Forelimb muscle (tissue), 1 donor: Measurements from ENCODE around the gene RPL35. TPM values are rescaled to one million over a fixed set of nuclear protein-coding genes. Genes with fewer than 3 reads are reported as not detected.
"Not testable (repeated sequence)": the region's sequence is repeated elsewhere in the genome, so short reads cannot be mapped to it uniquely, and the experiment has no call there.

Experiments
- DNase-seq: peaks from one replicate; pipeline ENCODE4 v3.0.0-alpha.2; 2013; ENCODE audit warnings: low read depth
- polyA plus RNA-seq: library from polyadenylated mRNA; unstranded; fragments of 120-200 nt; gene quantifications from one replicate; pipeline ENCODE4 v1.2.1, GENCODE V29; 2013; ENCODE audit not compliant: insufficient read length

Gene RPL35
- polyA plus RNA-seq, 1 donor: 2,207 TPM

DNA sequence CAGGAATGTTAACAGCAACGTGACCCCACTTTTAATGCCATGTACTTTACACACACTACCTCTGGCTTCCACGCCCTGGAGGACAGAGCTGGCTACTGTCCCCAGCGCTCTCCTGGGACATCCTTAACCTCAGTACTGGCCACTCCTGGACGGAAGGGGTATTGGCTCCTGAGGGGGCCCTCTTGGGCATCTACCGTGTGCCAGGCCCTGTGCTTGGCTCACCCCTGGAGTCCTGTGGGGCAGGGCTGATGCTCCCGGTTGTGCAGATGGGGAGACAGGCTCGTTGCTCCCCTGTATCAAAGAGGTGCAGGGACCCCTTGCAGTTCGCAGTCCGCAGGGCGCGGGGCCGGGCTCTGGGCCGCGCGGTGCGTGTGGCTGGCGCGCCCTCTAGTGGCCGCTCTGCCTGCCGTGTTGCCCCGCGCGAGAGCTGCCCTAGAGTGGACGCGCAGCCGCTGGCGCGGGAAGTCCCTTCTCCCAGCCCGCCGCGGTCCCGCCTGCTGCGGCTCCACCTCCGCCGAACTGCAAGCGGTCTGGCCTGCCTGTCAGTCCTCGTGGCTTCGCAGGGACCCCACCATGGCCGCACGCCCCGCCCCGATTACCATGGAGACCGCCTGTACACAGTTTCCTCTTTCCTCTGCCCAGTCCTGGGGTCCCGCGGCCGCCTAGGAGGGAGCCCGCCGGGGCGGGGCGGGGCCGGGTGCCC lies 8.8 kb downstream of the RPL35 start, which contains the start of gene WDR38:
WDR38 (plus strand) TSS at position 632 of the 703 bp plus-strand sequence. CDS start 72 bp downstream, outside the sequence.
- DNase-seq: no peak

DNA sequence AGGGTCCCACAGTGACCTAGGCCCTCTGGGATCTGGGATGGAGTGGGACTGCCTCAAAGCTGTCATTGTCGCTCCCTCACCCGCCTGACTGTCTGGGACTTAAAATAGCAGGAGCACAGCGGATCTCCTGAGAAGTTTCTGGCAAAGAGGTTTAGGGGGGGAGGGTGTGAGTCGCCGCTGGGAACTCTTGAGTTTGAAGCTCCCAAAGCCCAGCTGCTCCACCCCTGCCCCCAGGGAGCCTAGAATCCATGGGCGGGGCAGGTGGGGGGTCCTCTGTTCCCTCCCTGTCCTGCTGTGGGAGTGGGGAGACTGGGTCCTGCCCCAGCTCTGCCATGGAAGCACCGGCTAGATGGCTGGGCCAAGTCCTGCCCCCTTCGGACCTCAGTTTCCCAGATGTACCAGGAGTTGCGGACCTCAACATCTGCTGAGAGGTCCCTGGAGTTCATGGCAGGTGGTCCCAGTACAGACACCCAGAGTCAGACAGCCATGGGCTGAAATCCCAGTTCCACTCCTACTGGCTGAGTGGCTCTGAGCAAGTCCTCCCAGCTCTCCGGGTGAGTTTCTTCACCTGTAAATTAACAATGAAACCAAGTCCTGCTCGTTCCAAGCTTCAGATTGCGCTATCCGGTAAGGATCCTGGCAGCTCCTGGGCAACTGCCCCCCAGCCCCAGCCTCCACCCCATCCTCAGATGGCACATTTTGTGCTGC lies 9.5 kb downstream of the RPL35 start:
- DNase-seq: no peak

DNA sequence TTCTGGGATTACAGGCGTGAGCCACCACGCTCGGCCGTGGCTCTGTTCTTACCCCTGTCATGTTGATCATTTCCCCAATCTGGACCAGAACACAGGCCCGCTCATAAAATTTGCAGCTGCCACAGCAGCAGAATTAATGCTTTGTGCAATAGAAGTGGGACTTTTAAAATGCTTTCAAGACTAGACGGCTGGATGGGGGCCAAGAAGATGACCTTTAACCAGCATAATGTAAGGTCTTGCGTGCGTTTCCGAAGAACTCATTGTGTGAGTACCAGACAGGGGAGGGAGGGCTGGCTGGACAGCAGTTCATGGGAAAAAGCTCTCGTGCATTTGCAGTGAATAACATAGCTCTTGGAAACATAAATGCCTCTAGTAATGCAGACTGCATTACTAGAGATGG lies 12.0 kb downstream of the RPL35 start:
- DNase-seq: no peak

DNA sequence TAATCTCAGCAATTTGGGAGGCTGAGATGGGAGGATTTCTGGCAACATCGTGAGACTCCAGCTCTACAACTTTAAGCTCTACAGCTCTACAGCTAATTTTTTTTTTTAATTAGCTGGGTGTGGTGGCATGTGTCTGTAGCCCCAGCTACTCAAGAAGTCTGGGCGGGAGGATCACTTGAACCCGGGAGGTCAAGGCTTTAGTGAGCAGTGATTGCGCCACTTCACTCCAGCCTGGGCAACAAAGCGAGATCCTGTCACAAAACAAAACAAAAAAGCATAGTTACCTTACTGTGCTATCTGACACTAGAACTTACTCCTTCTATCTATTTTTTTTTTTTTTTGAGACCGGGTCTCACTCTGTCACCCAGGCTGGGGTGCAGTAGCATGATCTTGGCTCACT lies 14.8 kb downstream of the RPL35 start:
- DNase-seq: no peak

DNA sequence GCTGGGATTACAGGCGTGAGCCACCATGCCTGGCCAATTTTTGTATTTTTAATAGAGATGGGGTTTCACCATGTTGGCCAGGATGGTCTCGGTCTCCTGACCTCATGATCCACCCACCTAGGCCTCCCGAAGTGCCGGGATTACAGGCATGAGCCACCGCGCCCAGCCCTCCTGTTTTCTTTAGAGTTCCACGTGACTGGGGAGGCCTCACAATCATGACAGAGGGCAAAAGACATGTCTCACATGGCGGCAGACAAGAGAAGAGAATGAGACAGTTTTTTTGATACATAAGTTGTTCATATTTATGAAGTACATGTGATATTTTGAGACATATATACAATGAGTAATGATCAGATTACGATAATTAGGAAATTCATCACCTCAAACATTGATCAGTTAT lies 15.3 kb downstream of the RPL35 start:
- not testable (repeated sequence) for DNase-seq

DNA sequence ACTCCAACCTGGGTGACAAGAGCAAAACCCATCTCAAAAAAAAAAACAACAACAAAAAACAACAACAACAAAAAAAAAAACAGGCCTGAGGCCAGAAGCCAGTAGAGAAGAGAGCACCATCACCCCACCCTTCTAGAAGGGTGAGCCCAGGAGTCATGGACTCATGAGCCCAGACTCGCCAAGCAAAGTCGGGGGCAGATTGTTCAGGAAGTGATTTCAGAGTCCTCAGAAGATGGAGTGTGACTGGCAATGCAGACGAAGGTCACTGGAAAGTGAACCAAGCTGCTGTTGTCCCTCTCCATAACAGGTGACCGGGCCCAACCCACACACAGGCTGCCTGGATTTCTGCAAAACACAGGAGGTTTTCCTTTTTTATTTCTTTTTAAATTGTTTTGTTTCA lies 17.5 kb downstream of the RPL35 start:
- no peak for DNase-seq

DNA sequence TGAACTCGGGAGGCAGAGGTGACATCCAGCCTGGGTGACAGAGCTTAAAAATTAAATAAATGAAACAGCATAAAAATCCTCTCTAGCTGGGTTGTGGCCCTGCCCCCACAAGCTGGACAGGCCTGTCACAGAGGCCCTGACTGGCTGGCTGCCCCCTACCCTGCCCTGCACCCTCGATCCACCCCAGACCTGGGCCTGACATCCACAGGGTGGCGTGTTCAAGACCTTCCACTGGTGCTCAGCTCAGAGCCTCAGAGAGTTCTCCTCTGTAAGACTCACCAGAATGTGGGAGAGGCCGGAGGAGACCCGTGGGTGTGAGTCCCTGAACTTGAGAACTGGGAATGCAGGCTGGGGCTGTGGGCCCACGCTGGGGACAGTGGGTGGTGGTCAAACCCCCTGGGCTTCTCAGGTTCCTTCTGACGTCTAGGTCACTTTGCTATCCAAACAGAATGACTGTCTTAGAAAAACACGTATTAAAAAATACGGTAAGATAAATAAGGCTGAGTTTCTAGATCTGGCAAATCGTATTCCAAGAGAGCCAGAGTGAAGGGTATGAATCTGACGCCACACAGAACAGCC lies 18.2 kb downstream of the RPL35 start:
- no peak for DNase-seq

DNA sequence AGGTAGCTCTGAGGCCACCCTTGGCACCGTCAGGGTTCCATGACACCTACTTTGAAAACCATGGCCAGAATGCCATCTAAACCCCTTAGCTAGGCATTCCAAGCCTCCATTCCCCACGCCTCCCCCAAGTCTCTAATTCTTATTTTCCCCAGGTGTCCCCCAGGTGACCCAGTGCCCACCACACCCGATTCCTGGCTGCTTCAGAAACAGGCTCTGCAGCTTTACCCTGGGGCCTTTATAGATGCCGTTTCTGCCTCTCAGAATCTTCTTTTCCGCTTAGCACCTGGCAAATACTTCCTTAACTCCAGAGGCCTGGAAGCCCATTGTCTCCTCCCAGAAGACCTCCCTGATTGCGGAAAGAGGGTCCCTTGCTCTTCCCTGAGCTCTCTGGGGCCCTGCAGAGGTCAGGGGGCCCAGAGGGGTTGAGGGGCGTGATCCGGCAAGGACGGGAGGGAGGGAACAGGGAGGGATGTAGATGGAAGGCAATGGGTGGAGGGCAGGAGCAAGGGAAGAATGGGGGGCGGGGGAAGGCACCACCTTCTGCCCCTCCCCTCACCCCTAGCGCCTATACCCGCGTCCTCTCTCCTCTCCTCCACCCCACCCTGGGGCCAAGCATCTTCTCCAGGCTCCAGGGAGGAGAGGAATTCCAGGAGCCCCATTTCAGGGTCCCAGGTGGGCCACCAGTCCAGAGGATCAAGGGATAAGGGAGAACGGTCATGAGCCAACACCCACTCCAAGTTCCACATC lies 20.5 kb downstream of the RPL35 start:
- no peak for DNase-seq

DNA sequence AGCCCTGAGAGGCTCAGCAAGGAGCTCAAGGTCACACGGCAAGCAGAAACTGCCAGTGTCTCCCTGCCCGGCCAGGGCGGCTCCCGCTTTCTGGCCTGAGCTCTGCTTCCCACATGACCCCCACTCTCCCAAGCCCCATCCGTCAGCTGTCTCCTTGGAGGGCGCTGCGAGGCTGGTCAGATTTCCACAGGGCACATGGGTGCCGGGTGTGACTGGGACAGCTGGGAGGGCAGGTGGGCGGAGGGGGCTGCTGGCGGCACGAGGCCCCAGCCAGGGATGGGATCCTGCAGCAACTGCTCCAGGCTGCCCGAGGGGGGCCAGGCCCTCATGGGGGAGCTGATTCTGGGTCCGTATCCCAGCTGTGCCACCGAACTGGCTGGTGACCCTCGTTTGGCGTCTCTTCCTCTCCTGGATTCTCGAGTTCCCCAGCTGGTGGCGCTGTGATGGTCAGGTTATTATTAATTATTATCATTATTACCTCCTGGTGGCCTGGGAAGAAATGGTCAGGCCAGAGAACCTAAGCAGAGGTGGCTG lies 21.4 kb downstream of the RPL35 start:
- DNase-seq: no peak

DNA sequence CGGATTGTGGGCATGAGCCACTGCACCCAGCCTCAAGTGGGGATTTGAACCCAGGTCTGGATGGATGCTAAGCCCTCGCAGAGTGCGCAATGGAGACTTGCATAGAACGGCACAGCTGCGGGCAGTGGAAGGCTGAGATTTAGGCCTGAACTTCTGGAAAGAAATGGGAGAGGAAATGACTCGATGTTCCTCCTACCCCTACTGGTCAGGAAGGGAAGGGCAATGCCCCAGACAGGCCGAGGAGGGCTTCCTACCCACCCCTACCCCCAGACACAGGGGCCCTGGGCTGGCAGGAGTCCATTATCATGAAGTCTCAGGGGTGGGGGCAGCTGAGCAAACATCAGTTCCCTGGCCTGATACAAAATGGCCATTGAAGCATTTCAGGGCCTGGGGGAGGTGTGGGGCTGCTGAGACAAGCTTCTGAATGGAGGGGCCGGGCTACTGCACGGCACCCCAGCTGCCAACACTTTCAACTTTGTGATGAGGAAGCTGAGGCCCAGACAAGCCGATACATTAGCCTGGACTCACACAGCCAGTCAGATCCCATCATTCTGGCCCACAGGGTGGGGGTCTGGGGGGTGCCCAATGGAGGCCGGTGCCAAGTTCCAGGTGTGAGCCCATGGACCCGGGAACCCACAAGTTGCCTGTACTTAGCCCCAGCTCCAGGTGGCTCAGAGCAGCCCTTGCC lies 22.0 kb downstream of the RPL35 start:
- no peak for DNase-seq

DNA sequence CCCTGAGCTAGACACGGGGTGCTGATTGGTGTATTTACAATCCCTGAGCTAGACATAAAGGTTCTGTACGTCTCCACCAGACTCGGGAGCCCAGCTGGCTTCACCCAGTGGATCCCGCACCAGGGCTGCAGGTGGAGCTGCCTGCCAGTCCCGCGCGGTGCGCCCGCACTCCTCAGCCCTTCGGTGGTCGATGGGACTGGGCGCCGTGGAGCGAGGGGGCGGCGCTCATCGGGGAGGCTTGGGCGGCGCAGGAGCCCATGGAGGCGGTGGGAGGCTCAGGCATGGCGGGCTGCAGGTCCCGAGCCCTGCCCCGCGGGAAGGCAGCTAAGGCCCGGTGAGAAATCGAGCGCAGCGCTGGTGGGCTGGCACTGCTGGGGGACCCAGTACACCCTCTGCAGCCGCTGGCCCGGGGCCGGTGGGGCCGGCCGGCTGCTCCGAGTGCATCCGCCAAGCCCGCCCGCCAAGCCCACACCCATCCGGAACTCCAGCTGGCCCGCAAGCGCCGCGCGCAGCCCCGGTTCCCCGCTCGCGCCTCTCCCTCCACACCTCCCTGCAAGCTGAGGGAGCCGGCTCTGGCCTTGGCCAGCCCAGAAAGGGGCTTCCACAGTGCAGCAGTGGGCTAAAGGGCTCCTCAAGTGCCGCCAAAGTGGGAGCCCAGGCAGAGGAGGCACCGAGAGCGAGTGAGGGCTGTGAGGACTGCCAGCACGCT lies 23.0 kb downstream of the RPL35 start:
- DNase-seq: not testable (repeated sequence)

DNA sequence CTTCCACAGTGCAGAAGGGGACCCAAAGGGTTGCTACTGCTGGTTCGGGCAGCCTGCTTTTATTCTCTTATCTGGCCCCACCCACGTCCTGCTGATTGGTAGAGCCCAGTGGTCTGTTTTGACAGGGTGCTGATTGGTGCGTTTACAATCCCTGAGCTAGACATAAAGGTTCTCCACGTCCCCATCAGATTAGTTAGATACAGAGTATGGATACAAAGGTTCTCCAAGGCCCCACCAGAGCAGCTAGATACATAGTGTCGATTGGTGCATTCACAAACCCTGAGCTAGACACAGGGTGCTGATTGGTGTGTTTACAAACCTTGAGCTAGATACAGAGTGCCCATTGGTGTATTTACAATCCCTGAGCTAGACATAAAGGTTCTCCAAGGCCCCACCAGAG lies 23.6 kb downstream of the RPL35 start:
- not testable (repeated sequence) for DNase-seq

DNA sequence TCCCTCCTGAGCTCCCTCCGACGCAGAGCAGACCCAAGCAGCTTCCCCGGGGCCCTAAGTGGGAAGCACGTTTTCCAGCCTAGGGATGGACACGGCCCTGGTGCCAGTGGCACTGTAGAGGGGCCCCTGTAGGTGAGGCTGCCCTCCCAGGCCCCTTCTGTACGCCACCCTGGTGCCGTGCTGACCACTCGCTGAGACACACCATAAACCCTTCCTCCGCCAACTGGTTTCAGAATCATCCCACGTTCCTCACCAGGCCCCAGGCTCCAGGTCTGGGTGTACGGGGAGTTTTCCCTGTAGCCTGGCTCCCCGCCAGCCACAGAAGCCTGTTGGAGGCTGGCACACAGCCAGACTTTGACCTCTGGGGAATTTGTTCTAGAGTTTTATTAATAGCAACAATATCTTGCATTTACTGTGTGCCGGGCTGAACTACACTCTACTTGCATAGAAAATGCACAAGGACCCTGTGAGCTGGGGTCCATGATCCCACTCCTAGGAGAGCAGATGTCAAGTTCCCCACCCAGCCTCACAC lies 26.7 kb downstream of the RPL35 start:
- no peak for DNase-seq

DNA sequence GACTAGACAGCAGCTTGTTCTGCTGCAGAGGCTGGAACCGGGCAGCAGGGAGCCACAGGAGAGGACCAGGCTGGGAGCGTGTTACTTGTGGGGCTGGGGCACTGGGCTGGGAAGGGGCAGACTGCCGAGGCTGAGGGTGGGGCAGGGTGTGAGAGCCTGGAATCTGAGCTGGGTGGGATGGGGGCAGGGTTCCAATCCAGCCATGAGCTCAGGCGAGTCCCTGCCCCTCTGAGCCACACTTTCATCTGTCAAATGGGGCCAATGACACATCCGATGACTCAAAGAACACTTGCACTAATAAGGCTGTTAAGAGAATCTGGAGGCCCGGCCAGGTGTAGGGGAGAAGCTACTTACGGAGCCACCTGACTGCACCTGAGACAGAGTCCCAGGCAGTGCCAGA lies 27.2 kb downstream of the RPL35 start:
- no peak for DNase-seq

DNA sequence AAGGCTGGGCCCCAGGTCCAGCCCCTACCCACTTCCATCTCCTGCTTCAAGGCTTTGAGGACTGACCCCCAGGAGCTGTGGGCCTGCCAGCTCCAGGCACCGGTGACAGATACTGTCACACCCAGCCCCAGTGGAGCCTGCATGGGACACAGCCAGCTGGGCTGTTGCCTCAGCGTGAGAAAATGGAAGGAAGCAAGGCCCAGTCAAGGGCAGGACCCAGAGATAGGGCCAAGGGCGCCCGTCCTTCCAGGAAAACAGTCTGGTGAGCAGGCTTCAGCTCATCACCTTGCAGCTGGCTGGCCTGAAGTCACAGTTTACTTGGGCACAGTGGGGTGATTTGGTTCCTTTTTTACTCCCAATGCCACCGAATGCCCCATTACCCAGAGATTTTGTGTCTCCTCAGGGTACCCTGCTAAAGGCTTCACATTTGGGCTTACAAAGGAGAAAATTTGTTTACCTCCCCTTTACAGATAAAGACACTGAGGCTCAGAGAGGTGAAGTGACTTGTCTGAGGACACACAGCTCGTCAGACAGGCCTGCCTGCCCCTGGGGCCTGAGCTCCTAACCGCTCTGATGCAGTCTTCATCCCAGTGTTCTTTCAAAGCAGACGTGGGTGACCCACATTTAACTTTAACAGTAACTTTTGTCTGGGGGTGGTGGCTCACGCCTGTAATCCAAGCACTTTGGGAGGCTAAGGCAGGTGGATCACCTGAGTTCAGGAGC lies 30.0 kb downstream of the RPL35 start:
- no peak for DNase-seq

DNA sequence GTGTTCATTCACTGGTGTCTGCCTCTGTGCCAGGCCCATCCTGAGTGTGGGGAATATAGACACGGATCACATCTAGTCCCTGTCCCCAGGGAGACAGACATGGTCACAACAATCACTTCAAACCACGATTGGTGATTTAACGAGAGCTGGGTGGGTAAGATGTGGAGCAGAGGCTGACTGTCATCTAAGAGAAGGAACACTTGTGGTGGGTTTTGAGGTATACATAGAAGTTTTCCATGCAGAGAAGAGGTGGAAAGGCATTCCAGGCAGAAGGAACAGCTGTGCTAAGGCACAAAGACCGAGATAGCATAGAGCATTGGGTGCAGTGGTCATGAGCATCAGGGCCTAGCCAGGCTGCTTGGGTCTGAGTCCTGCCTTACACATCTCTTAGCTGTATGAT lies 31.2 kb downstream of the RPL35 start:
- no peak for DNase-seq

DNA sequence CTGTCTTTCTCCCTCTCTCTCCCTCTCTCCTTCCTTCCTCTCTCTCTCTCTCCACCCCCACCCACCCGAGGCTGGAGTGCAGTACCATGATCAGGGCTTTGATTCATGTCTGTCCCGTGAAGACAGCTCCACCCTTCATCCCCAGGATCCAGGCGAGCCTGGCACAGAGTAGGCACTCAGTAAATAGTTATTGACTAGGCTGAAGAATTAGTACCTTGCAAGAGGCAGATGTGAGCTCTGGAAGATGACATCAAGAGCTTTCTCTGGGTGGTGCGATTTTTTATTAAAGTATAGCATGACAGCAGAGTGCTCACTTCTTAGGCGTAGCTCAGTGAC lies 32.5 kb downstream of the RPL35 start:
- DNase-seq: no peak

DNA sequence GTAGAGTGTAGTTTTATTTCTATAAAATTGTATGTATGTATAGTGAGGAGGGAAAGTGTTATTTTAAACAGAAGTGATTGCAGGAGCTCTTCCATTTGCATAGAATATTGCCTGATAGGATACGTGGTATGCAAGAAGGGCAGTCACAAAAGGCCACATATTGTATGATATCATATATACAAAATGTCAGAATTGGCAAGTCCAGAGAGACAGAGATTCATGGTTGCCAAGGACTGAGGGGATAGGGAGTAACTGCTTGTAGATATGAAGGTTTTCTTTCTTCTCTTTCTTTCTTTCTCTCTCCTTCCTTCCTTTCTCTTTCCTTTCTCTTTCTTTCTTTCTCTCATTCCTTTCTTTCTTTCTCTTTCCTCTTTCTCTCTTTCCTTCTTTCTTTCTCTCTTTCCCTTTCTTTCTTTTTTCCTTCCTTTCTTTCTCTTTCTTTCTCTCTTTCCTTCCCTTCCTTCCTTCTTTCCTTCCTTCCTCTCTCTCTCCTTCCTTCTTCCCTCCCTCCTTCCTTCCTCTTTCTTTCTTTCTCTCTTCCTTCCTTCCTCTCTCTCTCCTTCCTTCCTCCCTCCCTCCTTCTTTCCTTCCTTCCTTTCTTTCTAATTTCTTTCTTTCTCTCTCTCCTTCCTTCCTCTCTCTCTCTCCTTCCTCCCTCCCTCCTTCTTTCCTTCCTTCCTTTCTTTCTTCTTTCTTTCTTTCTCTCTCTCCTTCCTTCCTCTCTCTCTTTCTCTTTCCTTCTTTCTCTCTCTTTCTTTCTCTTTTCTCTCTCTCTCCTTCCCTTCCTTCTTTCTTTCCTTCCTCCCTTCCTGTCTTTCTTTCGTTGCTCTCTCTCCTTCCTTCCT lies 33.0 kb downstream of the RPL35 start:
- DNase-seq: no peak
